ENCODE data around the gene NR5A1. TPM values are rescaled to one million over a fixed set of nuclear protein-coding genes. Genes with fewer than 3 reads are reported as not detected.

NR5A1 gene
- polyA plus RNA-seq, 4 donors, result 0.01 to 0.27 (median 0.16) TPM

- WGBS, 3 donors, result 21 to 64% (median 42%) methylated on average over 6 of the region's 6 CpGs
- H3K36me3 ChIP-seq (ENCODE audit: control insufficient read depth in 3 of 3, insufficient read depth in 2 of 3, low read depth in 1 of 3, low read length in 3 of 3), result no peaks in the 10 kb centered on the region
- FAIRE-seq (no peak), DNase-seq (peak; percentile 20 to 65)
- H3K9me3 ChIP-seq (ENCODE audit: control insufficient read depth in 2 of 2, insufficient read depth in 1 of 2, low read depth in 1 of 2, low read length in 1 of 2), result no peaks in the 10 kb centered on the region
- H3K4me3 ChIP-seq (ENCODE audit: low read depth in 1 of 3, low read length in 3 of 3), result no peak overlapping the region
- H3K4me1 ChIP-seq (ENCODE audit: control insufficient read depth in 3 of 3, insufficient read depth in 2 of 3, low read depth in 1 of 3, low read length in 2 of 3), result no peaks in the 10 kb centered on the region
- no peak overlapping the region for H3K27ac ChIP-seq (ENCODE audit: low read depth in 1 of 3, low read length in 2 of 3)
- peaks cover 4 to 80% (median 9%) of the 10 kb centered on the region in 3 donors for H3K27me3 ChIP-seq (ENCODE audit: control insufficient read depth in 3 of 3, insufficient read depth in 3 of 3, low read length in 3 of 3)
Measured at GRCh38 chr9:124479947-124480620, 27.1 kb downstream of the NR5A1 start.

GRCh38 chr9:124479371-124479770, 27.8 kb downstream of the NR5A1 start:
- no peak overlapping the region for H3K27ac ChIP-seq (ENCODE audit: low read depth in 1 of 3, low read length in 2 of 3)
- no peaks in the 10 kb centered on the region for H3K4me1 ChIP-seq (ENCODE audit: control insufficient read depth in 3 of 3, insufficient read depth in 2 of 3, low read depth in 1 of 3, low read length in 2 of 3)
- FAIRE-seq (no peak), DNase-seq (no peak)
- H3K4me3 ChIP-seq (ENCODE audit: low read depth in 1 of 3, low read length in 3 of 3), result no peak overlapping the region
- H3K27me3 ChIP-seq (ENCODE audit: control insufficient read depth in 3 of 3, insufficient read depth in 3 of 3, low read length in 3 of 3), result peaks cover 4 to 82% (median 9%) of the 10 kb centered on the region in 3 donors
- no peaks in the 10 kb centered on the region for H3K36me3 ChIP-seq (ENCODE audit: control insufficient read depth in 3 of 3, insufficient read depth in 2 of 3, low read depth in 1 of 3, low read length in 3 of 3)
- 78 to 84% (median 79%) methylated on average over 15 to 16 of the region's 16 CpGs for WGBS, 3 donors
- H3K9me3 ChIP-seq (ENCODE audit: control insufficient read depth in 2 of 2, insufficient read depth in 1 of 2, low read depth in 1 of 2, low read length in 1 of 2), result no peaks in the 10 kb centered on the region

- WGBS, 3 donors, result 46 to 58% (median 58%) methylated on average over 10 to 12 of the region's 12 CpGs
- Histone ChIP-seq H3K27me3 (ENCODE audit: control insufficient read depth in 3 of 3, insufficient read depth in 3 of 3, low read length in 3 of 3) (peaks cover 4 to 73% (median 11%) of the 10 kb centered on the region in 3 donors), H3K9me3 (ENCODE audit: control insufficient read depth in 2 of 2, insufficient read depth in 1 of 2, low read depth in 1 of 2, low read length in 1 of 2) (no peaks in the 10 kb centered on the region), H3K27ac (ENCODE audit: low read depth in 1 of 3, low read length in 2 of 3) (no peak overlapping the region), H3K4me3 (ENCODE audit: low read depth in 1 of 3, low read length in 3 of 3) (no peak overlapping the region), H3K36me3 (ENCODE audit: control insufficient read depth in 3 of 3, insufficient read depth in 2 of 3, low read depth in 1 of 3, low read length in 3 of 3) (no peaks in the 10 kb centered on the region), H3K4me1 (ENCODE audit: control insufficient read depth in 3 of 3, insufficient read depth in 2 of 3, low read depth in 1 of 3, low read length in 2 of 3) (no peaks in the 10 kb centered on the region)
- no peak for DNase-seq
- FAIRE-seq, result no peak
Measured at GRCh38 chr9:124478354-124478753, 28.8 kb downstream of the NR5A1 start.

- Histone ChIP-seq H3K27ac (ENCODE audit: low read depth in 1 of 3, low read length in 2 of 3) (no peak overlapping the region), H3K27me3 (ENCODE audit: control insufficient read depth in 3 of 3, insufficient read depth in 3 of 3, low read length in 3 of 3) (peaks cover 4 to 68% (median 11%) of the 10 kb centered on the region in 3 donors), H3K4me3 (ENCODE audit: low read depth in 1 of 3, low read length in 3 of 3) (no peak overlapping the region), H3K4me1 (ENCODE audit: control insufficient read depth in 3 of 3, insufficient read depth in 2 of 3, low read depth in 1 of 3, low read length in 2 of 3) (no peaks in the 10 kb centered on the region), H3K36me3 (ENCODE audit: control insufficient read depth in 3 of 3, insufficient read depth in 2 of 3, low read depth in 1 of 3, low read length in 3 of 3) (no peaks in the 10 kb centered on the region), H3K9me3 (ENCODE audit: control insufficient read depth in 2 of 2, insufficient read depth in 1 of 2, low read depth in 1 of 2, low read length in 1 of 2) (no peaks in the 10 kb centered on the region)
- 5 to 13% (median 8%) methylated on average over 32 to 53 of the region's 53 CpGs for WGBS, 3 donors
- DNase-seq, result peak in 1 of 2 donors; percentile 11
- FAIRE-seq, result no peak
Measured at GRCh38 chr9:124477648-124478285, 29.4 kb downstream of the NR5A1 start.

- WGBS, 3 donors, result 22 to 36% (median 34%) methylated on average over 15 to 19 of the region's 19 CpGs
- Histone ChIP-seq H3K9me3 (ENCODE audit: control insufficient read depth in 2 of 2, insufficient read depth in 1 of 2, low read depth in 1 of 2, low read length in 1 of 2) (no peaks in the 10 kb centered on the region), H3K27me3 (ENCODE audit: control insufficient read depth in 3 of 3, insufficient read depth in 3 of 3, low read length in 3 of 3) (peaks cover 4 to 65% (median 11%) of the 10 kb centered on the region in 3 donors), H3K27ac (ENCODE audit: low read depth in 1 of 3, low read length in 2 of 3) (no peak overlapping the region), H3K4me3 (ENCODE audit: low read depth in 1 of 3, low read length in 3 of 3) (no peak overlapping the region), H3K4me1 (ENCODE audit: control insufficient read depth in 3 of 3, insufficient read depth in 2 of 3, low read depth in 1 of 3, low read length in 2 of 3) (no peaks in the 10 kb centered on the region), H3K36me3 (ENCODE audit: control insufficient read depth in 3 of 3, insufficient read depth in 2 of 3, low read depth in 1 of 3, low read length in 3 of 3) (no peaks in the 10 kb centered on the region)
- DNase-seq (no peak), FAIRE-seq (no peak)
Measured at GRCh38 chr9:124477211-124477647, 30.0 kb downstream of the NR5A1 start.

- no peaks in the 10 kb centered on the region for H3K4me1 ChIP-seq (ENCODE audit: control insufficient read depth in 3 of 3, insufficient read depth in 2 of 3, low read depth in 1 of 3, low read length in 2 of 3)
- H3K4me3 ChIP-seq (ENCODE audit: low read depth in 1 of 3, low read length in 3 of 3), result no peak overlapping the region
- DNase-seq (no peak), FAIRE-seq (no peak)
- H3K36me3 ChIP-seq (ENCODE audit: control insufficient read depth in 3 of 3, insufficient read depth in 2 of 3, low read depth in 1 of 3, low read length in 3 of 3), result no peaks in the 10 kb centered on the region
- no peak overlapping the region for H3K27ac ChIP-seq (ENCODE audit: low read depth in 1 of 3, low read length in 2 of 3)
- H3K27me3 ChIP-seq (ENCODE audit: control insufficient read depth in 3 of 3, insufficient read depth in 3 of 3, low read length in 3 of 3), result peaks cover 4 to 55% (median 8%) of the 10 kb centered on the region in 3 donors
- 72 to 78% (median 74%) methylated on average over 12 to 14 of the region's 14 CpGs for WGBS, 3 donors
- no peaks in the 10 kb centered on the region for H3K9me3 ChIP-seq (ENCODE audit: control insufficient read depth in 2 of 2, insufficient read depth in 1 of 2, low read depth in 1 of 2, low read length in 1 of 2)
Measured at GRCh38 chr9:124475868-124476690, 31.1 kb downstream of the NR5A1 start.

- no peaks in the 10 kb centered on the region for H3K4me1 ChIP-seq (ENCODE audit: control insufficient read depth in 3 of 3, insufficient read depth in 2 of 3, low read depth in 1 of 3, low read length in 2 of 3)
- 55 to 73% (median 63%) methylated on average over 20 to 21 of the region's 21 CpGs for WGBS, 3 donors
- H3K36me3 ChIP-seq (ENCODE audit: control insufficient read depth in 3 of 3, insufficient read depth in 2 of 3, low read depth in 1 of 3, low read length in 3 of 3), result no peaks in the 10 kb centered on the region
- no peaks in the 10 kb centered on the region for H3K9me3 ChIP-seq (ENCODE audit: control insufficient read depth in 2 of 2, insufficient read depth in 1 of 2, low read depth in 1 of 2, low read length in 1 of 2)
- DNase-seq, result no peak
- peaks cover 4 to 50% (median 8%) of the 10 kb centered on the region in 3 donors for H3K27me3 ChIP-seq (ENCODE audit: control insufficient read depth in 3 of 3, insufficient read depth in 3 of 3, low read length in 3 of 3)
- FAIRE-seq, result no peak
- H3K27ac ChIP-seq (ENCODE audit: low read depth in 1 of 3, low read length in 2 of 3), result no peak overlapping the region
- no peak overlapping the region for H3K4me3 ChIP-seq (ENCODE audit: low read depth in 1 of 3, low read length in 3 of 3)
Measured at GRCh38 chr9:124475158-124475867, 31.9 kb downstream of the NR5A1 start.

- Histone ChIP-seq H3K9me3 (ENCODE audit: control insufficient read depth in 2 of 2, insufficient read depth in 1 of 2, low read depth in 1 of 2, low read length in 1 of 2) (no peaks in the 10 kb centered on the region), H3K36me3 (ENCODE audit: control insufficient read depth in 3 of 3, insufficient read depth in 2 of 3, low read depth in 1 of 3, low read length in 3 of 3) (no peaks in the 10 kb centered on the region), H3K27ac (ENCODE audit: low read depth in 1 of 3, low read length in 2 of 3) (no peak overlapping the region), H3K4me1 (ENCODE audit: control insufficient read depth in 3 of 3, insufficient read depth in 2 of 3, low read depth in 1 of 3, low read length in 2 of 3) (no peaks in the 10 kb centered on the region), H3K27me3 (ENCODE audit: control insufficient read depth in 3 of 3, insufficient read depth in 3 of 3, low read length in 3 of 3) (peaks cover 4 to 39% (median 7%) of the 10 kb centered on the region in 3 donors), H3K4me3 (ENCODE audit: low read depth in 1 of 3, low read length in 3 of 3) (no peak overlapping the region)
- no peak for FAIRE-seq
- no peak for DNase-seq
- 69 to 83% (median 77%) methylated on average over 4 of the region's 4 CpGs for WGBS, 3 donors
Measured at GRCh38 chr9:124474151-124474550, 33.0 kb downstream of the NR5A1 start.

Data from small intestine (tissue), 7 donors.